Gastrocnemius medialis (tissue), 4 donors: Measurements from ENCODE around the gene ELAVL1.
"Not testable (repeated sequence)": the region's sequence is repeated elsewhere in the genome, so short reads cannot be mapped to it uniquely, and the experiment has no call there.

ENCODE experiments used
- POLR2A ChIP-seq, 2 donors: fragments of 450-650 bp; IDR thresholded peaks; one replicate each; pipeline ENCODE4 v1.6.1; 2017; ENCODE audit warnings: antibody characterized with exemption in 2 of 2, mild to moderate bottlenecking in 2 of 2, moderate library complexity in 2 of 2
- TF ChIP-seq, protein P1 (sequence below), 5 experiments: fragments of 450-650 bp in 3 of 5; fragments of 200-600 bp in 2 of 5; sonication (generic) in 2 of 5; IDR thresholded peaks in 4 of 5; conservative IDR thresholded peaks in 1 of 5; 1 replicate in 4 of 5; 2 replicates in 1 of 5; pipeline ENCODE4 v1.5.1; 2016 to 2019; ENCODE audit warnings: antibody characterized with exemption in 5 of 5, mild to moderate bottlenecking in 3 of 5, moderate library complexity in 3 of 5

DNA sequence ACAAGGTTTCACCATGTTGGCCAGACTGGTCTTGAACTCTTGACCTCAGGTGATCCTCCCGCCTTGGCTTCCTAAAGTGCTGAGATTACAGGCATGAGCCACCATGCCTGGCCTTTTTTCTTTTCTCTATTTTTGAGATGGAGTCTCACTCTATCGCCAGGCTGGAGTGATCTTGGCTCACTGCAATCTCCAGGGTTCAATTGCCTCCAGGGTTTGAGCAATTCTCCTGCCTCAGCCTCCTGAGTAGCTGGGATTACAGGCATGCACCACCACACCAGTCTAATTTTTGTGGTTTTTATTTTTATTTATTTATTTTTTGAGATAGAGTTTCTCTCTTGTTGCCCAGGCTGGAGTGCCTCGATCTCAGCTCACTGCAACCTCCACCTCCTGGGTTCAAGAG, 18.8 kb upstream of the ELAVL1 start:
- TF ChIP-seq, protein P1, sequence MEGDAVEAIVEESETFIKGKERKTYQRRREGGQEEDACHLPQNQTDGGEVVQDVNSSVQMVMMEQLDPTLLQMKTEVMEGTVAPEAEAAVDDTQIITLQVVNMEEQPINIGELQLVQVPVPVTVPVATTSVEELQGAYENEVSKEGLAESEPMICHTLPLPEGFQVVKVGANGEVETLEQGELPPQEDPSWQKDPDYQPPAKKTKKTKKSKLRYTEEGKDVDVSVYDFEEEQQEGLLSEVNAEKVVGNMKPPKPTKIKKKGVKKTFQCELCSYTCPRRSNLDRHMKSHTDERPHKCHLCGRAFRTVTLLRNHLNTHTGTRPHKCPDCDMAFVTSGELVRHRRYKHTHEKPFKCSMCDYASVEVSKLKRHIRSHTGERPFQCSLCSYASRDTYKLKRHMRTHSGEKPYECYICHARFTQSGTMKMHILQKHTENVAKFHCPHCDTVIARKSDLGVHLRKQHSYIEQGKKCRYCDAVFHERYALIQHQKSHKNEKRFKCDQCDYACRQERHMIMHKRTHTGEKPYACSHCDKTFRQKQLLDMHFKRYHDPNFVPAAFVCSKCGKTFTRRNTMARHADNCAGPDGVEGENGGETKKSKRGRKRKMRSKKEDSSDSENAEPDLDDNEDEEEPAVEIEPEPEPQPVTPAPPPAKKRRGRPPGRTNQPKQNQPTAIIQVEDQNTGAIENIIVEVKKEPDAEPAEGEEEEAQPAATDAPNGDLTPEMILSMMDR (IDR thresholded peaks at IDR 0.05 in 4 of 5, conservative IDR thresholded peaks at IDR 0.05 in 1 of 5), result not testable (repeated sequence)
- not testable (repeated sequence) for TF ChIP-seq POLR2A (IDR thresholded peaks at IDR 0.05)
